Measurements from ENCODE around the gene TESK1.

The TESK1 gene

GRCh38 chr9:35658137-35658967 lies 53.3 kb downstream of the TESK1 start, which contains the start of gene CCDC107:
TSS of gene CCDC107 (plus strand) at chr9:35658292. CDS start at chr9:35658380, 88 bp downstream.
- ChIA-PET POLR2A (interaction anchor here (0.6 to 5.2 kb wide), 9 partner anchors 11 to 74 kb away, joined by 3 to 35 read pairs (median 4); partner anchors contain the start of genes CREB3 and TLN1), CTCF (interaction anchor here (0.7 to 3.4 kb wide), 4 partner anchors 12 to 87 kb away, joined by 3 to 16 read pairs (median 4); no protein-coding TSS in a partner anchor)
- peak; percentile 23; the same call in 1 of the 2 replicates for TF ChIP-seq CTBP1 (IDR thresholded peaks at IDR 0.05; ENCODE audit: borderline replicate concordance)
- no peak for TF ChIP-seq TARDBP (IDR thresholded peaks at IDR 0.05)
- peak; percentile 97 for DNase-seq (ENCODE audit: extremely low spot score)

GRCh38 chr9:35658968-35659220 lies 53.8 kb downstream of the TESK1 start:
- CTCF ChIA-PET, result interaction anchor here (0.8 to 3.4 kb wide), 3 partner anchors 12 to 37 kb away, joined by 3 to 16 read pairs (median 5); no protein-coding TSS in a partner anchor
- DNase-seq (ENCODE audit: extremely low spot score), result no peak
- POLR2A ChIA-PET, result interaction anchor here (0.7 to 5.2 kb wide), 5 partner anchors 12 to 73 kb away, joined by 3 to 35 read pairs (median 10); partner anchors contain the start of genes CREB3 and TLN1
- TF ChIP-seq TARDBP (IDR thresholded peaks at IDR 0.05) (no peak), CTBP1 (IDR thresholded peaks at IDR 0.05; ENCODE audit: borderline replicate concordance) (no peak), BHLHE40 (IDR thresholded peaks at IDR 0.05; ENCODE audit: borderline replicate concordance) (no peak), FOXK2 (IDR thresholded peaks at IDR 0.05) (no peak), SUZ12 (IDR thresholded peaks at IDR 0.05) (no peak), FOXM1 (IDR thresholded peaks at IDR 0.05; ENCODE audit: borderline replicate concordance) (no peak), NFRKB (IDR thresholded peaks at IDR 0.05) (no peak), ELF4 (IDR thresholded peaks at IDR 0.05) (no peak), FOXA1 (IDR thresholded peaks at IDR 0.05) (no peak), ARNT (IDR thresholded peaks at IDR 0.05) (no peak), HDGF (IDR thresholded peaks at IDR 0.05; ENCODE audit: borderline replicate concordance) (no peak), ZNF384 (IDR thresholded peaks at IDR 0.05) (no peak), SP1 (IDR thresholded peaks at IDR 0.05) (no peak), PKNOX1 (IDR thresholded peaks at IDR 0.05) (no peak), L3MBTL2 (conservative IDR thresholded peaks at IDR 0.05) (no peak), LEF1 (IDR thresholded peaks at IDR 0.05; ENCODE audit: borderline replicate concordance) (no peak)

GRCh38 chr9:35659340-35659739 lies 54.3 kb downstream of the TESK1 start:
- no peak for DNase-seq (ENCODE audit: extremely low spot score)
- TF ChIP-seq NFRKB (IDR thresholded peaks at IDR 0.05) (no peak), PKNOX1 (IDR thresholded peaks at IDR 0.05) (peak; percentile 78)
- ChIA-PET POLR2A (interaction anchor here (0.7 to 5.2 kb wide), 4 partner anchors 11 to 71 kb away, joined by 3 to 35 read pairs (median 8); no protein-coding TSS in a partner anchor), CTCF (interaction anchor here (0.8 to 3.4 kb wide), 3 partner anchors 13 to 37 kb away, joined by 3 to 16 read pairs (median 5); no protein-coding TSS in a partner anchor)

Measured in HEK293T (cell line).